Measurements from ENCODE around the gene RNF169.

RNF169 gene, protein sequence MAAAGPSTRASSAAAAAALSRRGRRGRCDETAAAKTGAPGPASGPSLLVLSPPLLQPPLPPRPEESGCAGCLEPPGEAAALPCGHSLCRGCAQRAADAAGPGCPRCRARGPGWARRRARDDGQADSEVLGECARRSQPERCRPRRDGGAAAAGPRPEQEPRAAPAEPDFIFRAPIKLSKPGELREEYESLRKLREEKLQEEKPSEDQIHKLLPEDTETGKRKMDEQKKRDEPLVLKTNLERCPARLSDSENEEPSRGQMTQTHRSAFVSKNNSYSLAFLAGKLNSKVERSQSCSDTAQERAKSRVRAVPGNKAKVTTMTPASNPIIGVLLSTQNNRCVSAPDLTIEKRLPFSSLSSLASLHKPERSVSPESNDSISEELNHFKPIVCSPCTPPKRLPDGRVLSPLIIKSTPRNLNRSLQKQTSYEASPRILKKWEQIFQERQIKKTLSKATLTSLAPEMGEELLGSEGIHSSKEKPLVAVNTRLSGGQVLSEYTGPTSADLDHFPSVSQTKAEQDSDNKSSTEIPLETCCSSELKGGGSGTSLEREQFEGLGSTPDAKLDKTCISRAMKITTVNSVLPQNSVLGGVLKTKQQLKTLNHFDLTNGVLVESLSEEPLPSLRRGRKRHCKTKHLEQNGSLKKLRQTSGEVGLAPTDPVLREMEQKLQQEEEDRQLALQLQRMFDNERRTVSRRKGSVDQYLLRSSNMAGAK

DNA sequence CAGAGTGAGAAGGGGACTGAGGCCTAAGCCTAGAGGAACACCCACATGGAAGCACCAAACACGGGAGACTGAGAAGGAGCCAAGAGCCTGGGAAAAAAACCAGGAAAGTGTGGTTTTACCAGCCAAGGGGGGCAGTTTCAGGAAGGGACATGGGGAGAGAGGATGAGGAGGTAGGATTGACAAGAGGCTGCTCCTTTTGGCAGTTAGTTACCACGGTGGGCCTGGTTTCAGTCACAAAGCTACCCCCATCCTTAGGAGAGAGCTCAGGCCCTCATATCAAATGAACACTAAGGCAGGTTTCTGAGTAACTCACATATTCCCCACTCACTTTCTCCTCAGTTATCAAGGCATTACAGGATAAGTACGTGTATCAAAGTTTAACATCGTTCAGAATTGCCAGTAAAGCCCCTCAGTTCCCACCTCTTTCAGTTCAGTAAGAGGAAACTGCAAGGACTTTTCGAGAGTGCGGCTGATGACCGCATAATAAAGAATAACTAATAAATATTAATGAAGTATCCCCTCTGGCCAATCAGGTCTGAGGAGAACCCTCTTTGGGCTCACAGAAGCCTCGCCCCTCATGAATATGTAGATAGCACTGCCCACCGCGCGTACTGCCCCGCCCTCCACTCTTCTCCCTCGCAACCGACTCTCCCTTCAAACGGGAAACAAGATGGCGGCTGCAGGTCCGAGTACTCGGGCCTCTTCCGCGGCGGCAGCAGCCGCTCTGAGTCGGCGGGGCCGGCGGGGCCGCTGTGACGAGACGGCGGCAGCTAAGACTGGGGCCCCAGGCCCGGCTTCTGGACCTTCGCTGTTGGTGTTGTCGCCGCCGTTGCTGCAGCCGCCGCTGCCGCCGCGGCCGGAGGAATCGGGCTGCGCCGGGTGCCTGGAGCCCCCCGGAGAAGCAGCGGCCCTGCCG is at the start of gene RNF169:
Gene RNF169 (plus strand): TSS at position 639 of the 916 bp plus-strand sequence. CDS start 32 bp downstream, at position 671.
- peak; percentile 89 to 90 for DNase-seq

DNA sequence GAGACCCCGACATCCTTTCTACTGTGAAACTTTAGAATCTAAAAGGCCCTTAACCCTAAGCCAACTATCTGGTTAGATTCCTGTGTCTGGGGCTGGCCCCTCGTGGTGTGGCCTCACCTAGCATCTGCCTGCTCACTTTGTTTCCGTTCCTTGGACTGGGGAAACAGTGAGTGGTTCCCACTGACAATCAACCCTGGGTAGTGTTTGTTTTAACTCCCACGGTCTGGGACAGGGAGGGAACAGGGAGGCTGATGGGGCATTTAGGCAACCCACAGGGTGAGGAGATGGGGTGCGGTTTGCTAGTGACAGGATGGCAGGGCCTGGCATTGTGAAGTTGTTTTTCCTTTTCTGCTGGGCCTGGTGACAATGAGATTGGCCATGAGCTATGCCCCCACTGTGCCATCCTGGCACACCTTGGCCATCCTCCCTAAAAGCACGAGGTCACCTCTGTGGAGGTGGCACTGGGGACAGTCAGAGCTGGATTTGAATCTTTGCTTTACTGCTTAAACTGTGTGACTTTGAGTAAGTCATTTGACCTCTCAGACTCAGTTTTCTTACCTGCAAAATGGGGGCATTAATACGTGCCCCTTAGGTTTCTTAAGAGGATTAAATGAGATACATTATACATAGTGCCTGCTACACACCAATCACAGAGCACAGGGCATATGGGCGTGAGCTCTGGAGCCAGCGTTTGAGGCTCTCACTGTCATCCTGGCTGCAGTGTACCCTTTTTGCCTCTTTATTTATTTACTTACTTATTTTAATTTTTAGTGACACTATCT is 48.8 kb upstream of the RNF169 start:
- no peak for DNase-seq

DNA sequence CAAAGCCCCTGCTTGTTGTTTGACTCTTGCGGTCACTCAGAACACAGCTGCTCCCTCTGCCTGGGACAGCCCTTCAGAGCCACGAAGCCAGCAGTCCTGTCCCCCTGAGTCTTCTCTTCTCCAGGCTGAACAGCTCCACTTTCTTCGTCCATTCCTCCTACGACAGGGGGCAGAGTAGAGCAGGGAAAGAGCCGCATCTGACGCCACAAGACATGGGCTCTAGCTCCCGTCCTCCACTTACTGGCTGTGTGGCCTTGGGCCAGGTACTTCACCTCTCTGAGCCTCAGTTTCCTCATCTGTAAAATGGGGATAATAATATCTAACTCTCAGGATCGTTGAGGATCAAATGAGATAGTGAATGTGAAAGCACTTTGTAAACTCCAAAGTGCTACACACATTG is 47.3 kb upstream of the RNF169 start:
- DNase-seq: no peak

DNA sequence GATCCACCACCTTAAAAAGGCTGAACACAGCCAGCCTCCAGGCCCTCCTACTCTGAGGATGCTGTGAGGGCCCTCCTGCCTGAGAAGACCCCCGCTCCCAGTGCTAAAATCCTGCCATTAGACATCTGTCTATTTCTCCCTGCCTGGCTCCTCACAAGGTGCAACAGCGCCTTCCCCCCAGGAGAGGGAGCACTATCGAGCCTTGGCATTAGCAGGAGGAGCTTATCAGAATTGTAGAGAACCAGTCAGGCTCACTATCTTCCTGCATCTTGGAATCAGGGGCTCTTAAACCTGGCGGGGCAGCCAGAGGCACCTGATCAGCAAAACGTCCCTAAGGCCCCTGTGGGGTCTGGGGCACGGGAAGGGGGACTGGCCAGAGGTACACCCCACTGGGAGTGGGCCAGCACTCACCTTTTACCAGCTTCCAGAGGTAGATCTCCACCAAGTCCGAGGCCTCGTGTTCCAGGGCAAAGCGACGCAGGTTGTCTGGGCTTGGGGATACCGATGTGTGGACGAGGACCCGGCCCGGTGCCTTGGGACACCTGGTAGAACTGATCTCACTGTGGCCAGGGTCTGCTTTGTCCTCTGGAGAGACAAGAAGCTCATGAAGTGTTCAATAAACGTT is 46.2 kb upstream of the RNF169 start:
- peak; percentile 63 to 65 for DNase-seq

DNA sequence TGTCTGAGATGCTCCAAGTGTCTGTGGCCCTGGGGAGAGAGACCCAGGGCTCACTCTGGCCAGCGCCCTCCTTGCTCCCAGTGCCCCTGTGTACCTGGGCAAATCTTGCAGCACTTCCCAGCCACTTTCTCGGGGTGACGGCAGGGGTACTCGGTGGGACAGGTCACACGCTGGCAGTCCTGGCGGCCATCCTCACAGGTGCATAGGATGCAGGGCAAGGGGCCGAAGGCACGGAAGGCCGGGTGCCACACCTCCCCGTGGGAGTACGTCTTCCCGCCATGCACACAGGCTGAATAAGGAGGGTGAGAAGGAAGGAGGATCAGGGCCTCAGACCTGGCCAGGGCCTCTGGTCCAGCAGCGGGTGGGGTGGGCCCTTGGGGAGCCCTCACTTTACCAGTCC is 45.4 kb upstream of the RNF169 start:
- no peak for DNase-seq

DNA sequence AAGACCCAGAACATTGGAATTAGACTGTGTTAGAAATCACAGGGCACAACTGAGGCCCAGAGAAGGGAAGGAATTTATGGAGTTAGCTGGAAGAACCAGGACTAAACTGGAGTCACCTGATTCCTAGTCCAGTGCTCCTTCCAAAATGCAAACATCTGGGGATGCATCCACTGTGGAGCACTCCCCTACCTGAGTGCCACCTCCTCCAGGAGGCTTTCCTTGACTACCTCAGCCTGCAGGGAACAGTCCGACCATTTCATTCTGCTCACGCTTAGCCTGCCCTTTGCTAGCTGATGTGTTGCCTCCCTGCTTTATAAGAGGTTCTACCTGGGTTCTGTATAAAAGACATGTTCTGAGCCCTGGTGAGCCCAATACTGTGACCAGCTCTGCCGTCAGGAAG is 41.5 kb upstream of the RNF169 start:
- no peak for DNase-seq

DNA sequence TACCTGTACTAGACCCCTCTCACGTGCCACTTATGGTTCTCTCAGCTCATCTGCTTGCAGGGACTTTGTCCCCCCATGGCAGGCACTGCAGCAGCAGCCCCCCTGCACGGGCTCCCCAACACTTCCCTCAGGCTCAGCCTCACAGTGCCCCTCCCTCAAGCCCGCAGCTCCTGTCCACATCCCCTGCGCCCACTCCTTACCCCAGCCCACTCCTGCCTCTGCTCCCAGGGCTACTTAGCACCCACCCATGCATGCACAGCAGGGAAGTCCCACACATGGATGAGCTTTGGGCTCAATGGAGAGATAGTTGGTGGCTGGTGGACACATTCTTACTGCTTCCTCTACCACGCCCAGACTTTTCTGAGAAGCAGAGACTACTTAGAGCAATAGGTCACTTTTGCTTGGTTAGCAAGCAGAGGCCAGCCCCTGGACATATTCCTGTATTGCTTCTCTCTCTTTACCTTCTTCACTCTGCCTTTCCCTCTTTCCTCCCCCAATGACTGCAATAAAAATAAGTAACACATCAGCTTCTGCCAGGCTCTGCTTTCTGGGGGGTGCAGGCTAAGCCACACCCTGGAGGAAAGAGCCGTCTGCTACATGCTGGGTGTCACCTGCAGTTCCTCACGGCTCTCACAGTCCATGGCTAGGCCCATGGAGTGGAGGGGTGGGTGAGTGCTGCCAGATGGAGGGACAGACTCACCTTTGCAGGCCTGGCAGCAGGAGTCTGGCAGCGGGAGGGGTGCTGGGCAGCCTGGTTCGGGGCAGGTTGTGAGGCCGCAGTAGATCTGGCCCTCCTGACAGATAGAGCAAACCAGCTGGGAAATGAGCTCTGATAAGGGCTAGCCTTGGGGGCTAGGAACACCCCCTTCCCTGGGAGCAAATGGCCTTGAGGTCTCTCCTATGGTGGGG is 40.8 kb upstream of the RNF169 start:
- no peak for DNase-seq

DNA sequence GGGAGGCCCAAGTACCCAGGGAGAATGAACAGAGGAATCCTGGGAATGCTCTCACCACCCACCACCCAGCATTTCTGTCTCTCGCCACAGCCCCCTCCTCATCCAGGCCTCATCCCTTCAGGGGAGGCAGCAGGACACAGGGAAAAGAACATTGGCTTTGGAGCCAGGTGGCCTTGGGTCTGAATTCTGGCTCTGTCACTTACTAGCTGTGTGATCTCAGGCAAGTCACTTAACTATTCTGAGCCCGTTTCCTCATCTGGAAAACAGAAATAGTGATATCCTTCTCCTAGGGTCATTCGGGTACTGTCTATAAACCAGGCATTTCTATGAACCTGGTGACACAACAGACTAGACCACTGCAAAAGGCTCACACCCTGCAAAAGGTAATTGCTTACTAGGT is 39.5 kb upstream of the RNF169 start:
- DNase-seq: no peak

DNA sequence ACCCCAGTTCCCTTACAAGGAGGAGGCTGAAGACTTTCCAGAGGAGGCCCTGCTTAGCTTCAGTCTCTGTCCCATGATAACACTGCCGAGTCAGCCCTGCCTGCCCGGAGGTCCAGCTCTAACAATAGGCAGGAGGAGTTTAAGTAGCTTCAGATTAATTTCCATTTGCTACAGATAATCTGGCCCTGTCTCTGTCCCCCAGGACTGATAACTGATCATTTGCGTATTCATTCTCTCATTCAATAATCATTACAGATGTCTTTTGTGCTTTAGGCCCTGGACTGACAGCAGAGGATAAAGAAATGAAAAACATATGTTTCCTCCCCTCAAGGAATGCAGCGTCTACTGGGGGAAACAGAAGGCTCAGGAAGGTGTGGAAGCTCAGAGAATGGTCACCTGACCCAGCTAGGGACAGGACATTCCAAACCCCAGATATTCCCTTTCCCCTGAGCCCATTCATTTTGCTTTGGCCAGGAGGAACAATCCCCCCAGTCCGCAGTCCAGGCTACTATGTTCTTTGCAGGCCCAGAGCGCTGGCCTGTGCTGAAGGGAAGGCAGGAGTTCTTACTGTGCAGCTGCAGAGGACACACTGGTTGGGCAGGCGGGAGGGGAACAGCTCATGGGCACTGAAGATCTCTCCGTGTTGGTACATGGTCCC is 38.2 kb upstream of the RNF169 start:
- no peak for DNase-seq

DNA sequence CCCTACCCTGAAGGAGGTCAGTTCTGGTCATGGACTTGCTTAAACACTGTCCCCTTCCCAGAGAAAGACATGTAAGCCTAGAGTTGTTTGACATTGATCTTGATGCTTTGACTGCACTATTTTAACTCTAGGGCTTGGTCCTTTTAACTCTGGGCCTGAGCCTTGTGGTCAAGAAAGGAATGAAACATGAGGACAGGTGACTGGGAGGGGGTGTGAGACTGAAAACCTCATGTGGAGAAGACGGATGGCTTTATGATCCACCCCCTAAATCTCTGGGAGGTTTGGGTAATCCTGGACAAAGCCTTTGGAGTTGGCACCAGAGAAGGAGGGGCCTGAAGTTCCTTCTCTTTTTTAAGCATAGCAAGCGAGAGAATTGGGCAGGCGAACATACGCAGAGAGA is 35.0 kb upstream of the RNF169 start:
- DNase-seq: no peak

DNA sequence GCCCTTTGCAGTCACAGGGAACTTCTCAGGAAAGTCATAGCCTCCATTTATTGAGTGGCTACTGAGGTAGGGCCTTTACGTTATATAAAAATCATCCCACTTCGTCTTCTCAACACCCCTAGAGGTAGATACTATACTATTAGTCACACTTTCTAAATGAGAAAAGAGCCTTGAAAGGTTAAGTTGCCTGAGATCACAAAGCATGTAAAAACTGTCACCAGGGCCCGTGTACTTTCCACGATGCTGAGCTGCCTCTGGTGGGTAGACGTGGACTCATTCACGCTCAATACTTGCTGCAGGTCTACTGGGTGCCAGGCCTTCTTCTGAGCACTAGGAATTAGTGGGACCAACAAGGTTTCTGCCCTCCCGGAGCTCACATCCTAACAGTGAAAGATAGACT is 33.7 kb upstream of the RNF169 start:
- peak in 1 of 2 donors; percentile 20 for DNase-seq

DNA sequence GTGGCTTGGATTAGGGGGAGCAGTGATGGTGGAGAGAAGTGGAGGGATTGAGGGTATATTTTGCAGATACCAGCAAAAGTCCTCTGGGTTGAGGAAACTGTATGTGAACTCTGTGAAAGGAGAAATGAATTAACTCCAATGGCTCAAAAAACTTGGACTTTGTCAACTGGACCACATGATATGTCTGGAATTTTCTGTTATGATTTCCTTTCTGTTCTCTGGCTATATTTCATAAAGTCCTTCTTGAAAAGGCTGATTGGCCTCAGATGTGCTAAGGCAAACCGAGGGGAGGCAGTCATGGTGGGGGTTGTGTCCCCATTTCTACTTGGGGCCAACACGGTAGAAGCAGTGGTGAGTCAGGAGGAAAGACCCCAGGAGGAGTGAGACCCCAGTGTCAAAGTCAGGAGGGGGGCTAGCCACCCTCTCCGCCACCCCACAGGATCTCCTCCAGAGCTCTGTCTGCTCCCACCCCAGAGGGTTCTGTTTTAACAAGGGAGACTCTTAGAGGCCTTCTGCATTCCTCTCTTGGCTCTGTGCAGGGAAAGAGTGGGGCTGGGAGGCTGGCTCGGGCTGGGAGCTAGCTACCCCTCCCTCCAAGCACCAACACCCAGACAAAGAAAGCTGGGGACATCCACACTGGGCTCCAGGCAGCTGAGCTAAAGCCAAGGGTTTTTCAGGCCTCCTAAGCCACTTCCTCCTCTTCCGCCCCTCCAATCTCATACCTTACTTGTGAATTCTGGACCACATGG is 31.3 kb upstream of the RNF169 start:
- no peak for DNase-seq

DNA sequence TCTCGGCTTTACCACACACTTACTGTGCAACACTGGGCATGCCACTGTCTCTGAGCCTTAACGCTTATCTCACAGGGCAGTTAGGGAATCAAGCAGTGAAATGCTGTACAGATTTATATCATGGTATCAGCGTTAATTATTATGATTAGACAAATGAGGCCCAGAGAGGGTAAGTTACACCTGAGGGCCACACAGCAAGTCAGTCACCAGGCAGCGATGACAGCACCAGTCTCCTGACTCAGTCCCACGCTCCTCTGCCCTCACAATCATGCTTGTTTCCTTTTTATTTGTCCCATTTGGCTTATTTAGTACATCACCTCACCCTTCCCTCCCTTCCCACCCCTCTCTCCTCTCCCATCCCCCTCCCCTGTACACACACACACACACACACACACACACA is 29.6 kb upstream of the RNF169 start:
- DNase-seq: no peak

DNA sequence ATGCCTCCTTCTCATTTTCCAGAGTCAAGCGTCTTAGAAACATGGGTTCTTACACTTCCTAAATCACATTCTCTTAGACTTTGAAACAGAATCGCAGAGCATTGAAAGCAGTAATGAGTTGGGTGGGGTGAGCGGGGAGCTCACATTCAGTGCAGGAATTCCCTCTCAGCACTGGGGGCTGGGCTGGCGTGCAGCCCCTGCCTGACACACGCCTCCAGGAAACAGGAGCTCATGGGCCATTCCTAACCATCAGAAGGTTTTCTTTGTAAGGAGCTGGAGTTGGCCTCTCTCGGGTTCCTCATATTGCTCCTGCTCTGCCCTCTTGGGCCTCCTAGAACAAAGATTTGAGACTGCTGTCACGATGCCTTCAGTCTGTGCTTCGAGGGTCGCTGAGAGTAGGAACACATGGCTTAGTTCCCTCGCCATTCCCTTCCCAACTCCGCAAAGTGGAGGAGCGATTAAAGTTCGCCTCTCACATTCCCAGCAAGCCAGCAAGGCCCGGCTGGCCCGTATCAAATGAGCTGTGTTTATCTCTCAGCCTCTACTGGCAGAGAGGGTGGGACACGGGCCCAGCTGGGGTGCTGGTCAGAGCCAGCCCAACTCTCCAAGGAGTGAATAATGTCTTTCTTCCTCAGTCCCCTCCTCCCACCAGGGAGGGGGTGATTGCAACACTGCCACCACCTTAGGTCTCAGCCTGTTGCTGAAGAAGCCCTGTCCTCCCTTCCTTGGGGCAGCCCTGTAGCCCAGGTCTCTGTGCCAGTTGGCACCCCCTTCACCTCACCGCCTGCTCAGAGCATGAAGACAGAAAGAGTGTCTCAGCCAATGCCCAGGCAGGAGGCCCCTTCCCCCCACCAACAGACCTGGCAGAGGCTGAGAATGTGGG is 27.8 kb upstream of the RNF169 start:
- no peak for DNase-seq

DNA sequence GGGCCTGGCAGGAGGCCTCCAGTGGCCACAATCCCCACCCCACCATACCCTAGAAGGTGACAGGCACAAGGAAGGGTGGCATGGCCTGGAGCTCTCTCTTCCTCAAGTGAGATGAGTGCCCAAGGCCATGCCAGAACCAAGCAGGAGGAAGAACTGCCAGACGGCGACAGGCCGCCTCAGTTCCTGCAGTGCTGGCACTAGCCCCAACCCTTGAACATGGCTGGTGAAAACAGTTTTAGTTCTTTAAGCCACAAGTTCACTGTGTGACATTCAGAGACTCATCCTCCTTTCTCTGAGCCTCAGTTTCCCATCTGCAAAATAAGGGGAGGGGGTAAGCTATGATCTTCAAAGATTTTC is 27.2 kb upstream of the RNF169 start:
- DNase-seq: no peak

DNA sequence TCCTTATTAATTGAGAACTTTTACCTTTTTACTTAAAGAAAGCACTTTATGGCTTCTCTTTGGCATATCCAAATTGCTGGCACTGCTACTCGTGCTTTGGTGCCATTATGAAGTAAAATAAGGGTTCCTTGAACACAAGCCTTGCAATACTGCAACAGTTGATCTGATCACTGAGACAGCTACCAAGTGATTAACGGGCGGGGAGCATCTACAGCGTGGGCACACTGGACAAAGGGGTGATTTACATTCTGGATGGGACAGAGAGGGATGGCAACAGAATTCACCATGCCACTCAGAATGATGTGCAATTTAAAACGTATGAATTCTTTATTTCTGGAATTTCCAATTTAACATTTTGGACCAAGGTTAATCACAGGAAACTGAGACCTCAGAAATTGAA is 25.1 kb upstream of the RNF169 start:
- DNase-seq: no peak

DNA sequence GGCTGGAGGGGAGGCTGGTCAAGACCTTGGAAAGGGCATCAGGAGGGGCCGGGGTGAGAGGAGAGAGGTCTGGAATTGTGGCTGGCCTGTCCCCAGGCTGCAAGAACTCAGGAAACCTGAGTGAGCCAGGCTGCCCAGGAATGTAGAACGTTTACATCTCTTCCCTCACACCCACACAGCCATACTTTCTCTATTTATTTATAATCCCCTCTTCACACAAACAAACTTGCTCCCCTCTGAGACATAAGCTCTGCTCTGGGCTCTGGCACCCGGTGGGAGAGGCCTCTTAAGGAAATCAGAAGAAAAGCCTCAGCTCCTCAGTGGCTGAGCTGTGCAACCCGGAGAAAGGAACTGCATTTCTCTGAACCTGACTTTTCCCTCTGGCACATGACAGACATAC is 22.9 kb upstream of the RNF169 start:
- no peak for DNase-seq

DNA sequence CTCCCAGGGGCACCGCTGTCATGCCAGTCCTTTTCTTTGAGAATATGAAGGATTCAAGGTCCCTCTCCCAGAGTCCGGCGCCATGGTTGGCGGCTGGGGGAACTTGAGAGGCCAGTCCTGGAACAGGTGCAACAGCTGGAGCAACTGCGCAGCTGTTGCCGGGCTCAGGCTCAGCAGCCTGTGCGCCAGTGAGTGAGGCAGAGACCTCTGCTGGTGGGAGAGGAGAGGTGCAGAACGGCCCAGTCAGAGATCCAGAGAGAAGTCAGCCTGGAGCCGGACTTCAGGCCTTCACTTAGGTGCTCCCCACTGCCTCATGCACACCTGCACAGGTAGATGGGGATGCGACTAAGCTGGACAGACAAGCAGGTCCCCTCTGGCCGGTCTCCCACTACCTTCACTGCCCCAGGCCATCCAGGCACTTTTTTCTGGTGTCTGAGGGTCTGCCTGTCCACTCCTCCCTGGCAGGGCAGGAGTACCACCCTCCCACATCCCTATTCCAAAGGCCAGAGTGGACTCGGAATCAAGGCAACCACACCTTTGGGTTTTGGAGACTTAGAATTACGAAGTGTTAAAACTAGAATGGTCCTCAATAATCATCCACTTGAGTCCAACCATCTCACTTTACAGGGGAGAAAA is 22.0 kb upstream of the RNF169 start:
- peak; percentile 64 to 65 for DNase-seq
